ENCODE data around the gene FASTKD2.

DNA sequence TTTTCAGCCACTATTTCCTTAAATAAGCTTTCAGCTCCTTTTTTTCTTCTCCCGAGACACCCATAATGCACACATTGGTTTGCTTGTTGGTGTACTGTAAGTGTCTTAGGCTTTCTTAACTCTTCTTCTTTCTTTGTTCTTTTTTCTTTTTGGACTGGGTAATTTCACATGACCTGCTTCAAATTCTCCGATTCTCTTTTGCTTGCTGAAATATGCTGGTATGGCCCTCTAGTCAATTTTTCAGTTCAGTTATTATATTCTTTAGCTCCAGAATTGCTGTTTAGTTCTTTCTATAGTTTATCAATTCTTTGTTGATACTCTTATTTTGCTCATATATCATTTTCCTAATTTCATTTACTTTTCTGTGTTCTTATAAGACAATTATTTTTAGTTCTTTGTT, 15.3 kb downstream of the FASTKD2 start:
- TF ChIP-seq, protein P1, sequence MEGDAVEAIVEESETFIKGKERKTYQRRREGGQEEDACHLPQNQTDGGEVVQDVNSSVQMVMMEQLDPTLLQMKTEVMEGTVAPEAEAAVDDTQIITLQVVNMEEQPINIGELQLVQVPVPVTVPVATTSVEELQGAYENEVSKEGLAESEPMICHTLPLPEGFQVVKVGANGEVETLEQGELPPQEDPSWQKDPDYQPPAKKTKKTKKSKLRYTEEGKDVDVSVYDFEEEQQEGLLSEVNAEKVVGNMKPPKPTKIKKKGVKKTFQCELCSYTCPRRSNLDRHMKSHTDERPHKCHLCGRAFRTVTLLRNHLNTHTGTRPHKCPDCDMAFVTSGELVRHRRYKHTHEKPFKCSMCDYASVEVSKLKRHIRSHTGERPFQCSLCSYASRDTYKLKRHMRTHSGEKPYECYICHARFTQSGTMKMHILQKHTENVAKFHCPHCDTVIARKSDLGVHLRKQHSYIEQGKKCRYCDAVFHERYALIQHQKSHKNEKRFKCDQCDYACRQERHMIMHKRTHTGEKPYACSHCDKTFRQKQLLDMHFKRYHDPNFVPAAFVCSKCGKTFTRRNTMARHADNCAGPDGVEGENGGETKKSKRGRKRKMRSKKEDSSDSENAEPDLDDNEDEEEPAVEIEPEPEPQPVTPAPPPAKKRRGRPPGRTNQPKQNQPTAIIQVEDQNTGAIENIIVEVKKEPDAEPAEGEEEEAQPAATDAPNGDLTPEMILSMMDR (IDR thresholded peaks at IDR 0.05): no peak
- TF ChIP-seq POLR2AphosphoS5 (IDR thresholded peaks at IDR 0.05): no peak

Measured in breast epithelium (tissue), 3 donors.